GM10248 (cell line): ENCODE results near the gene HERC3.

ENCODE experiments used
- CTCF ChIA-PET: fragments of 300-600 bp; sonication (Branson Sonifier 250); formaldehyde crosslinking; extraction: SDS; loops from one replicate; lab custom pipeline; 2021; ENCODE audit warnings: antibody characterized with exemption; lab: Yijun Ruan, JAX
- POLR2A ChIA-PET: fragments of 350-650 bp; sonication (Branson Sonifier 250); formaldehyde crosslinking; extraction: SDS; loops from one replicate; lab custom pipeline; 2020; ENCODE audit warnings: antibody characterized with exemption; lab: Yijun Ruan, JAX
- DNase-seq: peaks from one replicate; pipeline ENCODE4 v3.0.0; 2012; ENCODE audit errors: extremely low spot score
- TF ChIP-seq, protein P1 (sequence below): IDR thresholded peaks from 2 replicates; pipeline ENCODE4 v1.5.1; 2012; ENCODE audit warnings: mild to moderate bottlenecking, low read depth; ENCODE audit errors: extremely low read depth, missing control alignments, control extremely low read depth

Gene HERC3

DNA sequence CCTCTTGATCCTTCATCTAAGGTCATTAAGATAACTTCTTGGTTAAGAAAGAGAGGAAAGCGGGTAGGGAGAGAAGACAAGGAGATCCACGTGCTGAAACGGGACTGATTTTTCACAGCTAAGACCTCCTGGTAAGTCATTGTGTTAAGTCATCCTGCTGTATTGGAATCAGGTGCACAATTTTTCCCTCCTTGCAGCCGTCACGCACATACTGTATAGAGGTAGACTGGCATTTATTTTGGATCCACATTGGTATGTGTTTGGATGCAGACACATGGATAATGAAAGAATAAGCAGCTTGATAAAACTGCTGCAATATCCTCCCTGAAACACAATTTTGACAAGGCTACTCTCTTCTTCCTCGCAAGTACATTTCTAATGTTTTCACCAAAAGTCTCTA lies 165.5 kb downstream of the HERC3 start:
- POLR2A ChIA-PET = no interaction called here
- DNase-seq = no peak
- CTCF ChIA-PET = interaction anchor here (1.1 to 1.7 kb wide), 3 partner anchors 11 to 265 kb away, joined by 3 read pairs; no protein-coding TSS in a partner anchor
- TF ChIP-seq, protein P1, sequence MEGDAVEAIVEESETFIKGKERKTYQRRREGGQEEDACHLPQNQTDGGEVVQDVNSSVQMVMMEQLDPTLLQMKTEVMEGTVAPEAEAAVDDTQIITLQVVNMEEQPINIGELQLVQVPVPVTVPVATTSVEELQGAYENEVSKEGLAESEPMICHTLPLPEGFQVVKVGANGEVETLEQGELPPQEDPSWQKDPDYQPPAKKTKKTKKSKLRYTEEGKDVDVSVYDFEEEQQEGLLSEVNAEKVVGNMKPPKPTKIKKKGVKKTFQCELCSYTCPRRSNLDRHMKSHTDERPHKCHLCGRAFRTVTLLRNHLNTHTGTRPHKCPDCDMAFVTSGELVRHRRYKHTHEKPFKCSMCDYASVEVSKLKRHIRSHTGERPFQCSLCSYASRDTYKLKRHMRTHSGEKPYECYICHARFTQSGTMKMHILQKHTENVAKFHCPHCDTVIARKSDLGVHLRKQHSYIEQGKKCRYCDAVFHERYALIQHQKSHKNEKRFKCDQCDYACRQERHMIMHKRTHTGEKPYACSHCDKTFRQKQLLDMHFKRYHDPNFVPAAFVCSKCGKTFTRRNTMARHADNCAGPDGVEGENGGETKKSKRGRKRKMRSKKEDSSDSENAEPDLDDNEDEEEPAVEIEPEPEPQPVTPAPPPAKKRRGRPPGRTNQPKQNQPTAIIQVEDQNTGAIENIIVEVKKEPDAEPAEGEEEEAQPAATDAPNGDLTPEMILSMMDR = no peak
